MM.1S (cell line): ENCODE data around the gene ATF5.

ENCODE experiments used
- DNase-seq: peaks from one replicate; pipeline ENCODE4 v3.0.0-alpha.2; 2015
- H2AFZ ChIP-seq: fragments of 300-600 bp; sonication (generic); 2 replicates; pipeline ENCODE4 v1.6.0; 2016; ENCODE audit warnings: antibody characterized with exemption, low read length
- H3F3A ChIP-seq: fragments of 300-600 bp; sonication (generic); 2 replicates; pipeline ENCODE4 v1.6.1; 2016; ENCODE audit warnings: mild to moderate bottlenecking, antibody characterized with exemption, low read length, moderate library complexity, mixed read lengths; ENCODE audit not compliant: insufficient read depth
- H3K27ac ChIP-seq: fragments of 300-600 bp; sonication (generic); 2 replicates; pipeline ENCODE4 v1.5.1; 2016; ENCODE audit warnings: mild to moderate bottlenecking, low read length
- H3K27me3 ChIP-seq: fragments of 300-600 bp; sonication (generic); replicated peaks from 2 replicates; pipeline ENCODE4 v1.6.0; 2016; ENCODE audit warnings: low read length; ENCODE audit not compliant: insufficient read depth
- H3K36me3 ChIP-seq: fragments of 300-600 bp; sonication (generic); replicated peaks from 2 replicates; pipeline ENCODE4 v1.6.1; 2016; ENCODE audit warnings: mild to moderate bottlenecking, low read length, mixed read lengths; ENCODE audit not compliant: insufficient read depth
- H3K4me1 ChIP-seq: fragments of 300-600 bp; sonication (generic); 2 replicates; pipeline ENCODE4 v1.6.1; 2016; ENCODE audit warnings: low read length, mixed read lengths
- H3K4me2 ChIP-seq: fragments of 300-600 bp; sonication (generic); 2 replicates; pipeline ENCODE4 v1.6.0; 2016; ENCODE audit warnings: low read depth, low read length
- H3K4me3 ChIP-seq: fragments of 300-600 bp; sonication (generic); 2 replicates; pipeline ENCODE4 v1.5.1; 2016; ENCODE audit warnings: low read length, mixed read lengths
- H3K79me2 ChIP-seq: fragments of 300-600 bp; sonication (generic); 2 replicates; pipeline ENCODE4 v1.6.1; 2016; ENCODE audit warnings: mixed run types, low read length, mixed read lengths
- H3K9ac ChIP-seq: fragments of 300-600 bp; sonication (generic); 2 replicates; pipeline ENCODE4 v1.6.1; 2016; ENCODE audit warnings: low read length, mixed read lengths
- H3K9me2 ChIP-seq: fragments of 300-600 bp; sonication (generic); replicated peaks from 2 replicates; pipeline ENCODE4 v1.6.1; 2016; ENCODE audit warnings: mild to moderate bottlenecking, low read length, mixed read lengths; ENCODE audit not compliant: insufficient read depth
- H3K9me3 ChIP-seq: fragments of 300-600 bp; sonication (generic); replicated peaks from 2 replicates; pipeline ENCODE4 v1.6.1; 2016; ENCODE audit warnings: mild to moderate bottlenecking, low read length, mixed read lengths; ENCODE audit not compliant: insufficient read depth
- H4K20me1 ChIP-seq: fragments of 300-600 bp; sonication (generic); 2 replicates; pipeline ENCODE4 v1.6.1; 2016; ENCODE audit warnings: mild to moderate bottlenecking, low read length, moderate library complexity, mixed read lengths; ENCODE audit not compliant: insufficient read depth
- CTCF ChIP-seq: fragments of 300-600 bp; sonication (generic); IDR thresholded peaks from 2 replicates; pipeline ENCODE4 v1.5.1; 2016; ENCODE audit warnings: antibody characterized with exemption, low read length, mixed read lengths
- EZH2 ChIP-seq: fragments of 300-600 bp; sonication (generic); optimal IDR thresholded peaks from 2 replicates; pipeline ENCODE3; 2017; ENCODE audit warnings: low read depth, mild to moderate bottlenecking, antibody characterized with exemption, low read length, mixed read lengths
- EZH2phosphoT487 ChIP-seq: fragments of 300-600 bp; sonication (generic); IDR thresholded peaks from 2 replicates; pipeline ENCODE4 v1.6.1; 2018; ENCODE audit warnings: antibody characterized with exemption, low read length

The ATF5 gene

DNA sequence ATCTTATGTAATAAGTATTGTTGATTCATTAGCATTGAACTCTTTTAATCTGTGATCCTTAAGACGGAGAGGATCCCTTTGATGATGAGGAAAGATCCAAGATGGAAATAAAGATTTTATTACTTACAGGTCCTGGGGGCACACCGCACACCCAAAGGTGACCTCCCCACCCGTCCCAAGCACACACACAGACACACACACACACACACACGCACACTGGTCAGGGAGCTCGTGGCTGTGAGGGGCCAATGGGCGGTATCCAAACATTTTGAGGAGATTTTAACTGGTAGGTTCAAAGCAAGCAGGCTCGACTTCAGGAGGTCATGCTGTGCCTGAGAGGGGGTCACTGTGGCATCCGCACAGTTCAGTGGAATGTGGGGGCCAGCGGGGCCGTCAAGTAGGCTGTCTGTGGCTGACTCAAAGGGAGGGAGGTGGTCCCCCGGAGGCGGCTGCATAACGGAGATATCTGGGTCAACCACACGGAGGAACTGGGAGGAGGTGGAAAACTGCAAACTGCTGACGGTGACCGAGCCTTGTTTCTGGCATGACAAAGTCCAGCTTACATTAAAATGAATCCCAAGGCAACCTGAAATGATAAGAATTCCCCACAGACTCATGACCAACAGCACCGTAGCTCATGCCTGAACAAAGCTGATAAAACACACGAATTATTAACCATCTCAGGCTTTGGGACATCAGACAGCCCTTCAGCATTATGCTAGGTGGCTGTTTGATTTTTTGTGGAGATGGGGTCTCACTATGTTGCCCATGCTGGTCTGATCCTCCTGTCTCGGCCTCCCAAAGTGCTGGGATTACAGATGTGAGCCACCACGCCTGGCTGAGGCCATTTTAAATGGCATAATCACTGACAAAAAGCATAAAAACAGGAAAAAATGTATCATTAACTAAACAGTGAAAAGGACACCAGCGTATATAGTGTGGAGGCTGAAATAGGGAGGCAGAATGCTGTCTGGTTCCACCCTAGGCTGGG, 52.9 kb downstream of the ATF5 start:
- Histone ChIP-seq H3K4me2 (no peak overlapping the region), H3F3A (no peaks in the 10 kb centered on the region), H4K20me1 (no peaks in the 10 kb centered on the region), H3K4me1 (no peaks in the 10 kb centered on the region), H3K79me2 (no peaks in the 10 kb centered on the region), H3K9ac (no peak overlapping the region), H3K36me3 (no peaks in the 10 kb centered on the region), H3K9me3 (no peaks in the 10 kb centered on the region), H2AFZ (no peak overlapping the region), H3K9me2 (no peaks in the 10 kb centered on the region), H3K27ac (no peak overlapping the region), H3K27me3 (no peaks in the 10 kb centered on the region), H3K4me3 (no peak overlapping the region)
- no peak for DNase-seq
- TF ChIP-seq CTCF: no peak
- TF ChIP-seq EZH2: no peak
- no peak for TF ChIP-seq EZH2phosphoT487
